IPS-15b (cell line): ENCODE measurements around the gene VCPKMT.

Experiments used
- H3K27me3 ChIP-seq: one replicate; pipeline ENCODE4 v1.6.1; 2013; ENCODE audit warnings: low read length; ENCODE audit not compliant: control insufficient read depth, insufficient read depth
- H3K36me3 ChIP-seq: one replicate; pipeline ENCODE4 v1.6.1; 2013; ENCODE audit warnings: low read length; ENCODE audit not compliant: control insufficient read depth, insufficient read depth
- H3K4me1 ChIP-seq: one replicate; pipeline ENCODE4 v1.6.1; 2013; ENCODE audit warnings: mild to moderate bottlenecking, low read length; ENCODE audit not compliant: control insufficient read depth, insufficient read depth
- H3K4me3 ChIP-seq: one replicate; pipeline ENCODE4 v1.5.1; 2013; ENCODE audit warnings: low read depth, low read length
- H3K9ac ChIP-seq: one replicate; pipeline ENCODE4 v1.6.1; 2013; ENCODE audit warnings: low read depth, mild to moderate bottlenecking, low read length
- H3K9me3 ChIP-seq: one replicate; pipeline ENCODE4 v1.6.1; 2013; ENCODE audit warnings: mild to moderate bottlenecking, low read length; ENCODE audit not compliant: control insufficient read depth, insufficient read depth

VCPKMT gene

GRCh38 chr14:50091240-50091913 is 25.0 kb downstream of the VCPKMT start:
- Histone ChIP-seq H3K9me3 (no peaks in the 10 kb centered on the region), H3K36me3 (no peaks in the 10 kb centered on the region), H3K9ac (no peak overlapping the region), H3K27me3 (no peaks in the 10 kb centered on the region), H3K4me3 (no peak overlapping the region), H3K4me1 (no peaks in the 10 kb centered on the region)

GRCh38 chr14:50089208-50089607 is 27.2 kb downstream of the VCPKMT start:
- Histone ChIP-seq H3K4me3 (no peak overlapping the region), H3K4me1 (no peaks in the 10 kb centered on the region), H3K36me3 (no peaks in the 10 kb centered on the region), H3K9me3 (no peaks in the 10 kb centered on the region), H3K9ac (no peak overlapping the region), H3K27me3 (no peaks in the 10 kb centered on the region)

GRCh38 chr14:50088731-50089130 is 27.6 kb downstream of the VCPKMT start:
- Histone ChIP-seq H3K27me3 (no peaks in the 10 kb centered on the region), H3K4me3 (no peak overlapping the region), H3K36me3 (no peaks in the 10 kb centered on the region), H3K9me3 (no peaks in the 10 kb centered on the region), H3K9ac (no peak overlapping the region), H3K4me1 (no peaks in the 10 kb centered on the region)

GRCh38 chr14:50088117-50088515 is 28.3 kb downstream of the VCPKMT start:
- no peak overlapping the region for H3K4me3 ChIP-seq
- no peaks in the 10 kb centered on the region for H3K4me1 ChIP-seq
- no peaks in the 10 kb centered on the region for H3K36me3 ChIP-seq
- H3K9ac ChIP-seq = no peak overlapping the region
- no peaks in the 10 kb centered on the region for H3K27me3 ChIP-seq
- H3K9me3 ChIP-seq = no peaks in the 10 kb centered on the region

GRCh38 chr14:50087341-50088116 is 28.8 kb downstream of the VCPKMT start:
- no peaks in the 10 kb centered on the region for H3K27me3 ChIP-seq
- no peak overlapping the region for H3K9ac ChIP-seq
- no peaks in the 10 kb centered on the region for H3K36me3 ChIP-seq
- no peaks in the 10 kb centered on the region for H3K4me1 ChIP-seq
- no peaks in the 10 kb centered on the region for H3K9me3 ChIP-seq
- no peak overlapping the region for H3K4me3 ChIP-seq

GRCh38 chr14:50086321-50086711 is 30.1 kb downstream of the VCPKMT start:
- no peak overlapping the region for H3K9ac ChIP-seq
- no peaks in the 10 kb centered on the region for H3K4me1 ChIP-seq

GRCh38 chr14:50085570-50086320 is 30.6 kb downstream of the VCPKMT start:
- Histone ChIP-seq H3K9me3 (no peaks in the 10 kb centered on the region), H3K9ac (no peak overlapping the region), H3K4me3 (no peak overlapping the region), H3K4me1 (no peaks in the 10 kb centered on the region), H3K27me3 (no peaks in the 10 kb centered on the region), H3K36me3 (no peaks in the 10 kb centered on the region)

More at GRCh38 chr14:50086321-50086711, 30.1 kb downstream of the VCPKMT start:
- H3K9me3 ChIP-seq = no peaks in the 10 kb centered on the region
- H3K36me3 ChIP-seq = no peaks in the 10 kb centered on the region
- no peaks in the 10 kb centered on the region for H3K27me3 ChIP-seq
- H3K4me3 ChIP-seq = no peak overlapping the region

- H3K27me3 ChIP-seq = no peaks in the 10 kb centered on the region
- H3K9ac ChIP-seq = no peak overlapping the region
- H3K9me3 ChIP-seq = no peaks in the 10 kb centered on the region
- no peaks in the 10 kb centered on the region for H3K4me1 ChIP-seq
- no peak overlapping the region for H3K4me3 ChIP-seq
- H3K36me3 ChIP-seq = no peaks in the 10 kb centered on the region
Measured at GRCh38 chr14:50084666-50085065, 31.7 kb downstream of the VCPKMT start.

GRCh38 chr14:50083467-50084337 is 32.7 kb downstream of the VCPKMT start:
- no peaks in the 10 kb centered on the region for H3K9me3 ChIP-seq
- no peak overlapping the region for H3K9ac ChIP-seq
- no peaks in the 10 kb centered on the region for H3K27me3 ChIP-seq
- no peaks in the 10 kb centered on the region for H3K36me3 ChIP-seq
- no peak overlapping the region for H3K4me3 ChIP-seq
- no peaks in the 10 kb centered on the region for H3K4me1 ChIP-seq

- no peaks in the 10 kb centered on the region for H3K9me3 ChIP-seq
- H3K36me3 ChIP-seq = no peaks in the 10 kb centered on the region
- H3K27me3 ChIP-seq = no peaks in the 10 kb centered on the region
- H3K9ac ChIP-seq = no peak overlapping the region
- H3K4me1 ChIP-seq = no peaks in the 10 kb centered on the region
- no peak overlapping the region for H3K4me3 ChIP-seq
Measured at GRCh38 chr14:50082784-50083466, 33.4 kb downstream of the VCPKMT start.

- H3K27me3 ChIP-seq = no peaks in the 10 kb centered on the region
- H3K9ac ChIP-seq = no peak overlapping the region
- H3K4me3 ChIP-seq = no peak overlapping the region
- H3K36me3 ChIP-seq = no peaks in the 10 kb centered on the region
- H3K9me3 ChIP-seq = no peaks in the 10 kb centered on the region
- H3K4me1 ChIP-seq = no peaks in the 10 kb centered on the region
Measured at GRCh38 chr14:50082308-50082742, 34.0 kb downstream of the VCPKMT start.
